ENCODE measurements around the gene KCNJ9. TPM values are rescaled to one million over a fixed set of nuclear protein-coding genes. Genes with fewer than 3 reads are reported as not detected.

Gene KCNJ9
- total and polyA plus RNA-seq, 2 experiments from 2014 or later: 0.24 to 0.34 TPM

- Mint-ChIP-seq H3K27me3 (ENCODE audit: insufficient read depth, low read depth, poor library complexity) (peaks cover 12% of the 10 kb centered on the region), H3K36me3 (ENCODE audit: low read depth) (peaks cover 3% of the 10 kb centered on the region; the same call in 1 of the 3 replicates), H3K27ac (no peak overlapping the region), H3K4me1 (peaks cover 45% of the 10 kb centered on the region), H3K4me3 (no peak overlapping the region), H3K9me3 (no peaks in the 10 kb centered on the region; the same call in 2 of the 3 replicates)
- Histone ChIP-seq H3K27me3 (ENCODE audit: insufficient read depth) (no peaks in the 10 kb centered on the region), H3K27ac (ENCODE audit: low read depth) (no peak overlapping the region), H3K9me2 (ENCODE audit: insufficient read depth) (0 out of 2 replicates have a peak, but pooled peaks cover 3% of the 10 kb centered on the region), H3K4me1 (ENCODE audit: insufficient read depth) (peaks cover 34% of the 10 kb centered on the region), H3K79me2 (replicated peaks; ENCODE audit: insufficient read depth) (peaks cover 13% of the 10 kb centered on the region), H3K4me3 (no peak overlapping the region), H3F3A (replicated peaks; ENCODE audit: low read depth) (0 out of 2 replicates have a peak, but pooled peaks cover 12% of the 10 kb centered on the region), H3K4me2 (no peak overlapping the region), H2AFZ (peak overlapping the region; percentile 99; the same call in 1 of the 2 replicates), H4K20me1 (replicated peaks; ENCODE audit: insufficient read depth) (no peaks in the 10 kb centered on the region), H3K36me3 (ENCODE audit: insufficient read depth) (no peaks in the 10 kb centered on the region)
- DNase-seq (ENCODE audit: low spot score): no peak
- TF ChIP-seq JUNB (IDR thresholded peaks at IDR 0.05; ENCODE audit: unreplicated experiment): no peak
- no peak for TF ChIP-seq EZH2phosphoT487 (IDR thresholded peaks at IDR 0.05; ENCODE audit: unreplicated experiment)
- TF ChIP-seq CTCF (conservative IDR thresholded peaks at IDR 0.05; ENCODE audit: low read depth in 2 of 2): no peak
- TF ChIP-seq ETS1 (IDR thresholded peaks at IDR 0.05): no peak
- no peak for TF ChIP-seq ZNF114 (CRISPR knock-in tag; IDR thresholded peaks at IDR 0.05)
- TF ChIP-seq REST (IDR thresholded peaks at IDR 0.05; ENCODE audit: unreplicated experiment): no peak
- no peak for TF ChIP-seq STAT1 (IDR thresholded peaks at IDR 0.05; ENCODE audit: unreplicated experiment)
- no peak for TF ChIP-seq POLR2AphosphoS5 (IDR thresholded peaks at IDR 0.05; ENCODE audit: low read depth)
- TF ChIP-seq ZNF462 (CRISPR knock-in tag; IDR thresholded peaks at IDR 0.05): no peak
- TF ChIP-seq EZH2 (IDR thresholded peaks at IDR 0.05; ENCODE audit: low read depth, unreplicated experiment): no peak
- TF ChIP-seq NANOG (IDR thresholded peaks at IDR 0.05; ENCODE audit: borderline replicate concordance): no peak
- no peak for TF ChIP-seq ZNF331 (CRISPR knock-in tag; IDR thresholded peaks at IDR 0.05; ENCODE audit: low read depth)
- no peak for TF ChIP-seq CREB1 (CRISPR knock-in tag; IDR thresholded peaks at IDR 0.05; ENCODE audit: low read depth)
- ATAC-seq: no peak
Measured at GRCh38 chr1:160101717-160102522, 20.6 kb downstream of the KCNJ9 start.
